NCI-H446 treated with DMSO at 0.1 percent for 48 hours (cell line): ENCODE data around the gene HHIPL1.
A peak's percentile ranks its signal among the peaks of the same experiment; 100 is the strongest.
"Not testable (repeated sequence)": the region's sequence is repeated elsewhere in the genome, so short reads cannot be mapped to it uniquely, and the experiment has no call there.

Source experiments
- DNase-seq: peaks from one replicate; lab custom pipeline; 2025; lab: John Stamatoyannopoulos, UW

The HHIPL1 gene

DNA sequence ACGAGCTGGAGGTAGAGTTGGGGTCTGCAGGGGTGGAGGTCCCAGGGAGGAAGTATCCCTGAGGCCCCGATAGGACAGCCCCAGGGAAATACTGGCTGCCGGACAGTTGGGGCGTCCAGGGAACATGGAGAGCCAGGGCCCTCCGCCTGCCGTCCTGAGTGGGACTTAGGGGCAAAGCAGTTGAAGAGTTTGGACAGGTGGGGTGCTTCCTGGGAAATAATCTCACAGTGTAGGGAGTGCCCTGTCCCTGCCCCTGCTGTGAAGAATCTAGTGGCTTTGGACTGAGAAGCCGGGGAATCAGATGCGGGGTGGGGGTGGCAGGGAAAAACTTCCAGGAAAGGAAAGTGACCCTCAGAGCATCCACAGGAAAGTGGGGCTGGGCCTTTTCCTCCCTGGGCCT is 9.8 kb upstream of the HHIPL1 start:
- DNase-seq: no peak

DNA sequence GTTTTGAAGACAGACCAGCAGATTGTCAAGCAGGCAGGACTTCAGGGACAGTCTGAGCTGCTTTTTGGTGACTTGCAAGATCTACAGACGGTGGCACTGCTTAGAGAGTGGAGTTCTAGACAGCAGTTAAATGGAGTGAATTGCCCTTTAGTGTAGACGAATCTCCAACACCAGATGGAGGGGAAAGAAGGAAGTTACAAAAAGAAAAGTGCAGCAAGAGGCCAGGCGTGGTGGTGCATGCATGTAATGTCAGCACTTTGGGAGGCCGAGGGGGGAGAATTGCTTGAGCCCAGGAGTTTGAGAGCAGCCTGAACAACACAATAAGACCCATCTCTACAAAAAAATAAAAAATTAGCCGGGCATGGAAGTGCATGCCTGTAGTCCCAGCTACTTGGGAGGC is 8.4 kb upstream of the HHIPL1 start:
- no peak for DNase-seq

DNA sequence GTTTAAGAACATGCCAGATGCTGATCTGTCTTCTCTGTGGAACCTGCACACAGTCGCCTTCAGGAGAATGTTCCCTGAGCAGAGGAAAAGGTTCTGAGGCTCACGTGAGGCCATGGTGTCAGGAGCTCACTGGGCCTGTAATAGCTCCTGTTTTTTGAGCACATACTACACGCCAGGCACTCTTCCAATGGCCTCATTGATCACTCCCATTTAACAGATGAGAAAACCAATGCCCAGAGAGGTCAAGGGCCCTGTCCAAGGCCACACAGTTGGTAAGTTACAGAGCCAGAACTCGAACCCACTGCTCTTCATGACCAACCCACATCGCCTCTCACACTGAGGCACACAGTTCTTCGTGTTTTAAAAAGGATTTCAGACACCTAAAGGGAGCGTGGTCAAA is 7.3 kb upstream of the HHIPL1 start:
- no peak for DNase-seq

DNA sequence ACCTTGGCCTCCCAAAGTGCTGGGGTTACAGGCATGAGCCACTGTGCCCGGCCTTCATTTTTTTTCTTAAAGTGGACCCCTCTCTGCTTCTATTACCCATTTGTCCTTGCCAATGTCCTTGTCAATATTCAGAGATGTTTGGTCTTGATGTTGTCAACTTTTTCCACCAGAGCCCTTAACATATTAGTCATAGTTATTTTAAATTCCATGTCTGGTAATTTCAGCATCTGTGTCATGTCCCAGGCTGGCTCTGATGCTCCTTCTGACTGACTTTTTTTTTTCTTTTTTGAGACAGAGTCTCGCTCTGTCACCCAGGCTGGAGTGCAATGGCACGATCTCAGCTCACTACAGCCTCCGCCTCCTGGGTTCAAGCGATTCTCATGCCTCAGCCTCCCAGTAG is 2.2 kb upstream of the HHIPL1 start:
- DNase-seq: not testable (repeated sequence)

DNA sequence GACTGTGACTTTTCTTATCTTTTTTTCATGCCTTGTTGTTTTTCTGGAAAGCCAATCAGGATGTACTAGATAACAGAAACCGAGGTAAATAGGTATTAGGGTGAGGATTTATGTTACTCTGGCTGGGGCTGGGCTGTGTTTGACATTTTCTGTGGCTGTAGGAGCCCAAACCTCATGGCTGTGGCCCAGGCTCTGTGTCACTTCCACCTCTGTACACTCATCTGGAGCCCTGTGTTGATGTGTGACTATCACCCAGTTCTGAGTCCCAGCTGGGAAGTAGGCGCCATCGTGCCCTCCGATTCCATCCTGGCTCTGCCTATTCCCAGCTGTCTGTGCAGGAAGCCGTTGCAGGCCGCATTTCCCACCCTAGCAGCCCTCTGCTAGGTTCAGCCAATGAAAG is 1.6 kb upstream of the HHIPL1 start:
- no peak for DNase-seq

DNA sequence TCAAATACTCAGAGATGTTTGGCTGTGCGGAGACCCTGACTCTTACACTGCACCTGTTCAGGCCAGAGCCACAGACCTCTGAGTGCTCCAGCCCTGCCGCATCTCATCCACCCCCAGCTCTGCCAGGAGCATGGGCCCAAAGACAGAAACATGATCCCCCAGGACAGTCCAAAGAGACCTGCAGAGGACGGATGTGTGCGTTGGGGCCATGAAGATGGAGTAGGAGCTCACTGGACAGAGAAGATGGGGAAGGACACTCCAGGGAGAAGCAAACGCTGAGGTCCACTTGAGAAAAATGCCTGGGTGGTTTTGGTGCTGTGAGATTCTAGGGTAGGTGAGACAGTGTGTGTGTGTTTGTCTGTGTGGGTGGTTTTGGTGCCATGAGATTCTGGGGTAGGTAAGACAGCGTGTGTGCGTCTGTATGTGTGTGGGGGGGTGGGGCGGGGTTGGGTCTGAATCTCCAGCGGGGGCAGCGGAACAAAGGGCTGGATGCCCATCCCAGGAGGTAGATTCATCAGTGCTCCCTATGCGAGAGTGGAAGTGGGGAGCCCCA is 818 bp upstream of the HHIPL1 start:
- DNase-seq: no peak

DNA sequence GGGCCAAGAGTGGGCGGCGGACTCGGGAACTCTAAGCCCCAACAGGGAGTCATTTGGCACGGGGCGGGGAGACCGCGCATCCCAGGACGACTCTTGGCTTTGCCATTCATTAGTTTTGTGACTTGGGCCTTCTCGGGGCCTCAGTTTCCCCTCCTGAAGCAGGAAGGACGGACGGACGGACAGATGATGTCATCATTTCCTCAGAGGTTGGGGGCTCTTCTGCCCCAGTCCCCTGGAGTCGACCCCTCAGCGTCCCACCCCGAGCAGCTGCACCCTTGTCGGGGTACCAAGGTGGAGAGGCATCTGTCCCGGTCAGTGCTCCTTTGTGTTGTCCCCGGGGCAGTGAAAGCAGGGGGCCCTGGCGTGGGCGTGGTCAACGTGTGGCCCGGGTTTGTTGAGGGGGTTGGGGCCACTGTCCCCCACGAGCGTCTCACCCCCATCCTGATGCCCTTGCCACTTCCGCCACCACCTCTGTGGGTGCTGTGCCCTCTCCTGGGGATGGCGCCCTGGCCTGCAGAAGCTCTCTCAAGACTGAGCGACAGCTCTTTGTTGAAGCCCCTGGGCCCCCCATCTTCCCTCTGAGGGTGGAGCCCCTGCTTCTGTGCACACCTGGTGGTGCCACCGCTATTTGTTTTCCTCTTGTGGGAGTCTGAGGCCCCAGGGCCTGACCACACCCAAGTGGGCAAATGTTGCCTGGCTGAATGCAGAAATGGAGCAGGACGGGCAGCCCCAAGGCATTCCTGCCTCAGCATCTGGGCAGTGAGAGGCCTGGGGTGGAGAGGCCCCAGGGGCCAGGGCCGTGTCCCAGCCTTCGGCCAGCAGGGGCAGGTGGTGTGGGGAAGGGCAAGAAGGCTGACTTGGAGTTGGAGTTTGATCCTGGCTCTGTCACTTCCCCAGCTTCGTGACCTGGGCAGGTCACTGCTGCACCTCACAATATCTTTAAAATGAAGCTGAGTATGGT is 896 bp downstream of the HHIPL1 start:
- no peak for DNase-seq

DNA sequence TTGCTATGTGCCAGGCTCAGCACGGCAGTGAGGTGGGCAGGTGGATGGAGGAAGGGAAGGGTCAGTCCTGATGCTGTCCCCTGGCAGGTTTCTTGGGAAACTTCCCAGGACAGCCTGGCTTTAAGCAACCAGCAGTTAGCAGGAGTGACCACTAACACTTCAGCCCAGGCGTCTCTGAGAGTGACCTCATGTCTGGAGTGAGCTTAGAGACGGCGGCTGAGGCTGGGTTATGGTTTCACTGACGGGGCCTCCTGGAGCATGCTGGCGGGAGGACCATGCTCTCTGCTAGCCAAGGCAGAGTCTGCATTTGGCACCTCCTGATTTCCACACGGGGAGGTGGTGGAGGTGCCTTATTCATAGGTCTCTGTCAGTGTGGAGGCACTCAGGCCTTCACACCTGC is 2.5 kb downstream of the HHIPL1 start:
- DNase-seq: no peak

DNA sequence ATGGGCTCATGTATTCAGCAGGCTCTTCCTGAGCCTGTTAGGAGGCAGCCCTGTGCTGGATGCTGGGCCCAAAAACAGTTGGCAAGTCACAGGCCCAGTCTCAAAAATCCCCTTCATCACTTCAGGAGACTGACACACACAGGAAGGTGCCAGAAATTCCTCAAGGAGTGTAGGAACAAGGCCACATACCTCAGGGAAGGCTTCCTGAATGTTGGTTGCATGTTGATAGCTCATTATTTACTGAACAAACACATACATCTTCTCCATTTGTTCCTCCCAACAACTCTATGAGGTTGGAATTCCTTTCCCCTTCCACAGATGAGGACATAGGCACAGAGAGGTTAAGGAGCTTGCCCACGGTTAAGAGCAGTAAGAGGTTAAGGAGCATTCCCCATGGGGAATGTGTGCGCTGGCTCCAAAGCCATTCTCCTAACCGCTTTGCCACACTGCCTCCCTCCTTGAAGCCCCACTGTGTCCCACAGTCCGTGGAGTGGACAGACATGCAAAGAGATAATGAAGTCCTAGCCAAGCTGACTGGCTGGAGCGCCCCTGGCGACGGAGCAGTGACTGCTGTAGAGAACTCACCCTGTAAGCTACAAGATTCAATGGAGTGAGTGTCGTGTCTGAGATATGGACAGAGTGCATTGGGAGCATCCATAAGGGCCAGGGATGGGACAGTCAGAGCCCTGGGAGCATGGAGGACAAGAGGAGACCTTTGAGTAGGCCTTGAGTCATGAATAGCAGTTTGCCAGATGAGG is 3.3 kb downstream of the HHIPL1 start:
- DNase-seq: no peak

DNA sequence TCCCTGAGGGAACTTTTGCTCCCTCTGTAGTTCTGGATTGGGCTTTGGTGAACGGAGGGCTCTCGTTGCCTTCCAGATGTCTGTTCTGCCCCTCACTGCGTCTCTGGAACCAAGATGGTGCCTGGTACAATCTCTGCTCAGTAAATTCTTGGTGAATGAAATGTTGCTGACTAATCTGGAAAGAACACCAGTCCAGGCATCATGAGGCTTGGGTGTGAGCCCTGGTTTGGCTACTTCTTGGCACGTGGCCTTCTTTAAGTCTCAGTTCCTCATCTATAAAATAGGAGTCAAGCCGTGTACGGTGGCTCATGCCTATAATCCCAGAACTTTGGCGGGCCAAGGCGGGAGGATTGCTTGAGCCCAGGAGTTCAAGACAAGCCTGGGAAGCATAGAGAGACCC is 4.3 kb downstream of the HHIPL1 start:
- DNase-seq: no peak

DNA sequence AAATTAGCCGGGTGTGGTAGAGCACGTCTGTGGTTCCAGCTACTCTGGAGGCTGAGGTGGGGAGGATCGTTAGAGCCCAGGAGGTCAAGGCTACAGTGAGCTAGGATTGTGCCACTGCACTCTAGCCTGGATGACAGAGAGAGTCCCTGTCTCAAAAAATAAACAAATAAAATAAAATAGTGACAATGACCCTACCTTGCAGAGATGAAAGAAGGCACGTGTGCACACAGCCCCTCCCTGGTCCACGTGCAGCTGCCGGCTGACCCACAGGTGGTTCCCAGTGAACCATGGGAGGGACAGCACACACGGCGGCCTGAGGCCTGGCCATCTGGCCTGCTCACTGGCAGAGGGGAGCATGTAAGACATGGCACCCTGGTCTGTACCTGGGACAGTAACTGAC is 4.7 kb downstream of the HHIPL1 start:
- no peak for DNase-seq

DNA sequence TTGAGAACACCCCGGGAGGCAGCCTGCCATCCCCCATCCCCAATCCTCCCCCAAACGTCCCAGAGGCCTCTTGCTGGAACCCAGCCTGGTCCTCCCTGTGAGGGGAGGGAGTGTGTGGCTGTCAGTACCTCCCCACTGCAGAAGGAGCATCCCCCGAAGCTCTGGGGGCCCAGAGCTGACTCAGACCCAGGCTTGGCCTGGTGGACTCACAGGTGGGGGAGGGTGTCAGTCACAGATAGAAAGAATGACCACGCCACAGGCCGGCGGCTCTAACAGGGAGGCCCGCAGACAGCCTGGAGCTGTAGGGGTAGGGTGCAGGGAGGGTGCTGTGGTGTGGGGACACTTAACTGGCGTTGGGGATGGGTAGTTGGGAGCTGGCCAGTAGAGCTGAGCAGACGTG is 5.3 kb downstream of the HHIPL1 start:
- DNase-seq: no peak

DNA sequence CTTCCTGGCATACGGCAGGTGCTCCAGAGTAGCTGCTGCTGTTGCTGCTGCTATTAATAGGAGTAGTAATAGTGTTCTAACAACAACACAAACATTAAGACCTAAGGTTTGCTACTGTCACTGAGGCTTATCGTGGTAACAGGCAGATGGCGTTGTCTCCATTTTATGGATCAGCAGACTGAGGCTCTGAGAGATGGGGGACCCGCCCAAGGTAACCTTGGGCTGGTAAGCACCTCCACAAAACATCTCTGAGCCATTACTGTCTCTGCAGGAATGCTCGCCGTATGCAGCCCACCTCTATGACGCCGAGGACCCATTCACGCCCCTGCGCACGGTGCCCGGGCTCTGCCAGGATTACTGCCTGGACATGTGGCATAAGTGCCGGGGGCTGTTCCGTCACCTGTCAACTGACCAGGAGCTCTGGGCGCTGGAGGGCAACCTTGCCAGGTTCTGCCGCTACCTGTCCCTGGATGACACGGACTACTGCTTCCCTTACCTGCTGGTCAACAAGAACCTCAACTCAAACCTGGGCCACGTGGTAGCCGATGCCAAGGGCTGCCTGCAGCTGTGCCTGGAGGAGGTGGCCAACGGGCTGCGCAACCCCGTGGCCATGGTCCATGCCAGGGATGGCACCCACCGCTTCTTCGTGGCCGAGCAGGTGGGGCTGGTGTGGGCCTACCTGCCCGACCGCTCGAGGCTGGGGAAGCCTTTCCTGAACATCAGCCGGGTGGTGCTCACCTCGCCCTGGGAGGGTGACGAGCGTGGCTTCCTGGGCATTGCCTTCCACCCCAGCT is 7.2 kb downstream of the HHIPL1 start:
- no peak for DNase-seq

DNA sequence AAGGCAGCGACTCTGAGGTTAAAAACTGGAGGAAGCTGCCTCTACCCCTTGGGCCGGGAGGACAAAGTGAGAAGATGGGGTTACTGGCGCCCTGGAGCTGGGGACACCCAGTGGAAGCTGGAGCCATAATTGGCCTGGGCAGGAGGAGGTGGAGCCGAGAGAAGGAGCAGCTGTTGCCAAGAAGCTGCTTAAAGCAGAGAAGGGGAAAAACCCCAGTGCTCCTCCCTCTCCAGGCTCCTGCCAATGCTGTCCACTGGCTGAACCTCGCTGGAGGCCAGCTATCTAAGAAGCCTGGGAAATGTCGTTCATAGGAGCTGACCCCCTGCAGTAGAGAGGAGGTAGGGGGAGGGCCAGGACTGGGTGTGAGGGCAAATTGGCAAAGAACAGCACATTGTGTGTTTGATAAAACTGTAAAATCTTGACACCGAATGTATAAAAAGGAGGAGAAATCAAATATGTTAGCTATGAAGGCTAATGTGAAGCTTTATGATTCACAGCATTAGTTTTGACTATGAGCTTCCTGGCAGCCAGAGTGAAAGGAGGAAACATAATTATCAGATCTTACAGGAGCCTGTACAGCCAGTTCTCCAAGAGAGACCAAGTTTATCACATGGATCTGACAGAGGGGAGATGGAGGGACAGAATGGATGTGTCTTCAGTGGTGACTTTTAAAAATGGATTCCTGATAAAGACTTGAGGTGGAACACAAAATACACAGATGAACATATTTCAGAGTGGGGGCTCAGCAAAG is 9.5 kb downstream of the HHIPL1 start:
- peak; percentile 3 for DNase-seq

DNA sequence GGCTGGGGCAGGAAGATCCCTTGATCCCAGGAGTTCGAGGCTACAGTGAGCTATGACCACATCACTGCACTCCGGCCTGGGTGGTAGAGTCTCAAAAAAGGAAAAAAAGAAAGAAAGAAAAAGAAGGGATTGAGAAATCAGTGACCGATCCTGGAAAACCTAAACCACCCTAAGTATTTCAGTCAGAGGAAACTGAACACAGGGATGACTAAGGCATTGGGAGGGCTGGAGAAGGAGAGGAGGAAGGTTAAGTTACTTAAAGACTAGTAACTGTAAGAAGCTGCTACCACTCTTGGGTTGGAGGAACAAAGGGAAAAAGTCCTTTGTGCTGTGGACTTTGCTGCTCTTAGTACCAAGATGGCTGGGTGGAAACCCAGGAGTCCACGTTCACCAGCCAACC is 10.6 kb downstream of the HHIPL1 start:
- no peak for DNase-seq

DNA sequence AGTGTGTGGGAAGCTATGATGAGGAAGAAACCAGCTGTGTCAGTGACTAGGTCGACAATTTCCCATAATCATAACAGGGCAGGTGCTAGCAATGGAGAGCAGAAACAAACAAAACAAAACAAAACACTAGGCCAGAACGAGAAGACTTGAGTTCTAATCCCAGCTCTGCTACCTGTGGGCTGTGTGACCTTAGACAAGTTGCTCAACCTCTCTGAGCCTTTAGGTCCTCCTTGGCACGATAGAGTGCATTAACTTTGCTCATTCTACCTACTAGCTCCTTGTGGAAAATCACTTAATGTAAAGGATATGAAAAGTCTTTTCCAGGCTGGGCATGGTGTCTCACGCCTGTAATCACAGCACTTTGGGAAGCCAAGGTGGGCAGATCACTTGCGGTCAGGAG is 11.2 kb downstream of the HHIPL1 start:
- no peak for DNase-seq

DNA sequence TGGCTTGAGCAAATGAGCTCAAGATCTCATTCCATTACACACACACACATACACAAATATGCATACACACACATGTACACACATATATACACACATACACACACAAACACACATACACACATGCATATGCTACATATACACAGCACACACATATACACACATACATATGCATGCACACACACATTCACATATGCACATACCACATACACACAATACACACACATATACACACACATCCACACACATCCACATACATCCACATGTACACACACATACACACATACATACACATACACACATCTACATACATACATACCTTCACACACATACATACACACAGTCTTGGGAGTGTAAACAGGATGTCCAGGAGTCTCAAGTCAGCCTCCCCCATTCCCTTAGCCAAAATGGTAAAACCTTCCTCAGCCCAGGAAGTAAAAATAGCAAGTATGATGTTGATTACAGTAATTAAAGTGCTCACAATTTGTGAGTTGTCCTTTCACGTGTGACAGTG is 12.8 kb downstream of the HHIPL1 start:
- no peak for DNase-seq

DNA sequence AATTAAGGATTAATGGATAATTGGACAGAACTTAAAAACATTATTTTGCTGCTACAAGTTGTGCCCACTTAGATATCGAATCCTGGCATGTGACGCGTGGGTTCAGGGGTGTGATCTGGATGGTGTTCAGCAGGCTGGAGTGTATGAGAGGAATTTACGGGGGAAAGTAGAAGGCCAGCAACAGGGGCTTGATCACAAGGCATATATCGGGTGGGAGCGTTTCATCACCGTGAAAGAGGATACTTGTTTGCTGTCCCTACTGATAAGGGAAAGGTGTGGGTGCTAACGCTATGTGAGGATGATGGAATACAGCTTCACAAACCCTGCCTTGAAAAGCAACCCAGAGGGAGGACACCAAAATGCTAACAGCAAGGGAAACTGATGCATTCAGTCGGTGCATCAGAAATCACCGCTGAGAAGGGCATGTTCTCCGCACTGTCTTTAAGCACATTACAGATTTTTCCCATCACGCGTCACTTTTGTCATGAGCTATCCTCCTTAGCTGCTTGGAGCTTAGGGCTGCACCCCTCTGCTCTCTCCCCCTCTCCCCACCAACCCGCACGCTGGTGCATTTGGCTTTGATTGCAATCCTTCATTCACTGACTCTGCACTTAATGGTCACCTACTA is 13.4 kb downstream of the HHIPL1 start:
- no peak for DNase-seq

DNA sequence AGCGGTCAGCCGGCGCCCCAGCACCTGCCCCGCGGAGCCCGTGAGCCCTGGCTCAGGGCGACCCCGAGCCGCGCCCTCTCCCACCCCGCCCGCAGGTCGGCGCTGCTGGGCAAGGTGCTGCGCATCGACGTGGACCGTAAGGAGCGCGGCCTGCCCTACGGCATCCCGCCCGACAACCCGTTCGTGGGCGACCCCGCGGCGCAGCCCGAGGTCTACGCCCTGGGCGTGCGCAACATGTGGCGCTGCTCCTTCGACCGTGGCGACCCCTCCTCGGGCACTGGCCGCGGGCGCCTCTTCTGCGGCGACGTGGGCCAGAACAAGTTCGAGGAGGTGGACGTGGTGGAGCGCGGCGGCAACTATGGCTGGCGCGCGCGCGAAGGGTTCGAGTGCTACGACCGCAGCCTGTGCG is 14.4 kb downstream of the HHIPL1 start:
- DNase-seq: no peak

DNA sequence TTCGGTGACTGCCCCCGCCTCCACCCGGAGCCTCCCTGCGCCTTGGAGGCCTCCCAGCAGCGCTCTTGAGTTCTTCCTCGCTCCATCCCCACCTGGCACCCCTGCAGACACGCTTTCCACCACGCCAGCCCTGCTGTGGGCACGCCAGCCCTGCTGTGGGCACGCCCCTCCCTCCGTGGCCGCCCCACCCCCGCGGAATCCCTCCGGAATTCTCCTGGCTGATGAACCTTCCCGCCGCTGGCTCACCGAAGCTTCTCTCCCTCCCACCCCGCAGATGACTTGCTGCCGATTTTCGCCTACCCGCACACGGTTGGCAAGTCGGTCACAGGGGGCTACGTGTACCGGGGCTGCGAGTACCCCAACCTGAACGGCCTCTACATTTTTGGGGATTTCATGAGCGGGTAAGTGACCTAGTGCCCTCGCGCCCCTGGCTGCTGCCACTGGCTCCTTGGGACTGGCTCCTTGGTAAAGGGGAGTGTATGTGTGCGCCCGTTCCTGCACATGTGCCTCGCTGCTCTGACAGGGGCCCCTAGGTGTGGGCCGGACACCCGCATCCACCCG is 15.2 kb downstream of the HHIPL1 start:
- DNase-seq: no peak
